NCI-H2107 (cell line): ENCODE data around the gene CPVL.

ENCODE experiments used
- DNase-seq: peaks from one replicate; lab custom pipeline; 2025; lab: John Stamatoyannopoulos, UW

CPVL gene

GRCh38 chr7:28973591-28973990 lies 172.7 kb downstream of the CPVL start:
- DNase-seq, result no peak

GRCh38 chr7:28964056-28964455 lies 182.3 kb downstream of the CPVL start:
- no peak for DNase-seq

GRCh38 chr7:28961972-28962371 lies 184.4 kb downstream of the CPVL start:
- no peak for DNase-seq

GRCh38 chr7:28960071-28960840 lies 186.1 kb downstream of the CPVL start:
- no peak for DNase-seq

- no peak for DNase-seq
Observed at GRCh38 chr7:28958980-28959347, 187.4 kb downstream of the CPVL start.

GRCh38 chr7:28958235-28958979 lies 187.9 kb downstream of the CPVL start, which contains the start of gene TRIL:
TRIL (minus strand) TSS chr7:28958330; CDS start chr7:28958046, 284 bp downstream.
- peak; percentile 10 for DNase-seq

GRCh38 chr7:28957751-28958234 lies 188.5 kb downstream of the CPVL start:
- DNase-seq, result no peak

- no peak for DNase-seq
Observed at GRCh38 chr7:28957064-28957750, 189.1 kb downstream of the CPVL start.

GRCh38 chr7:28956608-28957063 lies 189.7 kb downstream of the CPVL start:
- DNase-seq, result peak; percentile 70

GRCh38 chr7:28955718-28956607 lies 190.4 kb downstream of the CPVL start:
- peak; percentile 35 for DNase-seq

- DNase-seq, result no peak
Observed at GRCh38 chr7:28955356-28955717, 191.0 kb downstream of the CPVL start.

GRCh38 chr7:28954946-28955345 lies 191.4 kb downstream of the CPVL start:
- no peak for DNase-seq

- no peak for DNase-seq
Observed at GRCh38 chr7:28954471-28954870, 191.9 kb downstream of the CPVL start.

- DNase-seq, result no peak
Observed at GRCh38 chr7:28953633-28954032, 192.7 kb downstream of the CPVL start.
